Activated T-helper 9 cell treated with anti-CD3 and anti-CD28 coated beads, Interleukin-2, amount 50 U/mL, for 16 hours (primary cell): ENCODE data around the gene DEF6.
"Not testable (repeated sequence)": the region's sequence is repeated elsewhere in the genome, so short reads cannot be mapped to it uniquely, and the experiment has no call there.

Experiments
- DNase-seq: peaks from one replicate; pipeline ENCODE4 v3.0.0-alpha.2; 2020; ENCODE audit warnings: low read depth

Gene DEF6

GRCh38 chr6:35311390-35312075 lies 13.9 kb downstream of the DEF6 start:
- DNase-seq, result no peak

- no peak for DNase-seq
Measured at GRCh38 chr6:35312076-35312800, 14.6 kb downstream of the DEF6 start.

DNA sequence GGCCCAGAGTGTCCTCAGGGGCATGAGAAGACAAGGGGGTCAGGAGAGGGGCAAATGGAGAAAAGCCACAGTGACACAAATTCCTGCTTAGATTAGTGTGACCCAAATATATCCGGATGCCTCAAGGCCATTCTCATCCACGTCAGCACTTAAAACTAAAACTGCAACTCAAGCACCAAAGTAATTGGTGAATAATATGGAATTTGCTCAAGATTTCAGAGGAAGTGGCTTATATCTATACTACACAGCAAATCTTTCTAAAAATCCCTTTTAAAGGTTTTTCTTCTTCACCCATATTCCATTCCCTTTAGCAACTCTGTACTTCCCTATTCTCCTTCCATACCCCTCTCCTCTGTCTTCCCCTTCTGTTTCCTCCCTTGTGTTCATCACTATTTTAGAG lies 15.2 kb downstream of the DEF6 start:
- DNase-seq, result no peak

DNA sequence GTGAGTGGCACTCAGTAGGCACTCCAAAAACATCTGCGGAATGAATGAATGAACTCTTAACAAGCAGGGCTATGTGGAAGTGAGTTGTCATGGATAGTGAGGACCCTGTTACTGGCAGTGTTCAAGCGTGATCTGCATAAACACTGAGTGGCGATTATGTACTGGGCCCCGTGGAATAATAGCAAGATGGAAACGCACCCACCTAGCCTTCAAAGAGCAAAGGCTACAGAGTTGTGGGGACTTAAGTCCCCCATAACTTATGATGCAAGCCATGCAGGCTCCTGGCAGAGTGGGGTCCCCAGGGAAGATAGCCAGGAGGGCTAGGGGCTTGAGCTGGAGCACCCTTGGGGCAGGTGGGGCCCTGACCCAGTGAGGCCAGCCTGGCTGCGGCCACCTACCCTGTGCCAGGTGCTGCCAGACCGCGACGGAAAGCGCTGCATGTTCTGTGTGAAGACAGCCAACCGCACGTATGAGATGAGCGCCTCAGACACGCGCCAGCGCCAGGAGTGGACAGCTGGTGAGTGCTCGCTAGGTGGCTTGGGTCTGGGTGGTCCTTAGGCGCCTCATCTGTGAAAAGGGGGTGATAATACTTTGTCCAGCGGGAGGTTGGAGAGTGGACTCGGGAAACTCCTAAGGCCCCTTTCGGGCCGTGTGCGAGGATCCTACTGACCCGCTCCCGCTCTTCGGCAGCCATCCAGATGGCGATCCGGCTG lies 20.0 kb downstream of the DEF6 start:
- no peak for DNase-seq

GRCh38 chr6:35318196-35319171 lies 20.9 kb downstream of the DEF6 start:
- no peak for DNase-seq

- DNase-seq, result no peak
Measured at GRCh38 chr6:35319346-35320030, 21.9 kb downstream of the DEF6 start.

DNA sequence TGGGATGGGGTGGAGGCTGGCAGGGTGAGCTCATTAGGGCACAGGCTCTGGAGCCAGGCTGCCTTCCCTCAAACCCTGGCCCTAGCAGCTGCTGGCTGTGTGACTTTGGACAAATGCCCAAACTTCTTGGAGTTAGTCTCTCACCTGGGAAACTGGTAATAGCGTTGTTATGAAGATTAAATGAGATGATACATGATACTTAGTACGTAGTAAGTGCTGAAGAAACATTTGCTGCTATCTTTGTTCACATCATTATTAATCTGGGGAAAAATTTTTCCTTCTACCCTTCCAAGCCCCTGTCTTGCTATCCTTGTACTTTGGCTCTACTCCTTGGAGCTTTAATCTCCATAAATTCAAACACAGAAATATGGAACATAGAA lies 22.4 kb downstream of the DEF6 start:
- DNase-seq, result no peak

DNA sequence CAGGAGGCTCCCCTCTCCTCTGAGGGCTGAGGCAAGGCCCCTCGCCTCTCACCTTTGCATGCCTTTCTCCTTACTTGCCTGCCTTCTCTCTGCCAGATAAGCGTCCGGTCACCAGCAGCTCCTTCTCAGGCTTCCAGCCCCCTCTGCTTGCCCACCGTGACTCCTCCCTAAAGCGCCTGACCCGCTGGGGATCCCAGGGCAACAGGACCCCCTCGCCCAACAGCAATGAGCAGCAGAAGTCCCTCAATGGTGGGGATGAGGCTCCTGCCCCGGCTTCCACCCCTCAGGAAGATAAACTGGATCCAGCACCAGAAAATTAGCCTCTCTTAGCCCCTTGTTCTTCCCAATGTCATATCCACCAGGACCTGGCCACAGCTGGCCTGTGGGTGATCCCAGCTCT lies 23.5 kb downstream of the DEF6 start:
- no peak for DNase-seq

- DNase-seq, result peak; percentile 60
Measured at GRCh38 chr6:35327349-35328027, 29.9 kb downstream of the DEF6 start.

- DNase-seq, result no peak
Measured at GRCh38 chr6:35328108-35328723, 30.6 kb downstream of the DEF6 start.

GRCh38 chr6:35328965-35329364 lies 31.3 kb downstream of the DEF6 start:
- DNase-seq, result not testable (repeated sequence)

GRCh38 chr6:35330541-35331119 lies 33.0 kb downstream of the DEF6 start:
- DNase-seq, result no peak

GRCh38 chr6:35332074-35332887 lies 34.7 kb downstream of the DEF6 start:
- DNase-seq, result peak; percentile 55

GRCh38 chr6:35341557-35341956 lies 43.9 kb downstream of the DEF6 start:
- DNase-seq, result no peak

DNA sequence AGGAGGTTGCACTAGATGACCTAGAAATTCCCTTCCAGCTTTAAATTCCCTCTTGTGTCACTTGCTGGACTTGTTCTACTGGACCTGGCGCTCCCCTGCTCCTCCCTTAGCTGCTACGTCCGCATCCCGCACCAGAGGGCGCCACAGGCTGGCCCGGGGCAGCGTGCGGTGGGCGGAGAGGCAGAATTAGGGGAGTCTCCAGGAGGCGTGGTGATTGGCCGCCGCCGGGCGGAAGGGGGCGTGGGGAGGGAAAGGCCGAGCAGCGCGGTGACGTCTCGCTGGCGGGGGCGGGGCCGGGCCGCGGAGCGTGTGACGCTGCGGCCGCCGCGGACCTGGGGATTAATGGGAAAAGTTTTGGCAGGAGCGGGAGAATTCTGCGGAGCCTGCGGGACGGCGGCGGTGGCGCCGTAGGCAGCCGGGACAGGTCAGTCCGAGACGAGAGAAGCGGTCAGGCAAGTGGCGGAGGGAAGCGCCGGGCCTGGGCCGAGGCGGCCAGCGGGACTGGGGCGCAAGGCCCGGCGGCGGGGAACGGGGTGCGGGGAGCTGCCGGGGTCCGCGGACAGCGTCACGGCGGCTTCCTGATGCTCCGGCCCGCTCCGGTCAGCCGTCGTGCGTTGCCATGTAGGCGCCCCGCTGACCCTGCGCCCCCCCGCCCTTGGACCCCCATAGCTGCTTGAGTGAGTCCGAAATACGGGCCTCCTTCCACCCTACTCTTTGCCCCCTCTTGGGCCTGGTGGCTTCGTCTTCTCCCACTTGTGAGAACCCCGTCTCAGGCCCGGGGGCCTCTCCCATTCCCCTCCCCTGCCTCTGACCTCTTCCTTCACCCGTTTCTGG lies 44.9 kb downstream of the DEF6 start, which contains the start of gene PPARD:
TSS of gene PPARD (plus strand) at position 301 of the 834 bp plus-strand sequence. CDS start 68,530 bp downstream, outside the sequence.
- peak; percentile 98 for DNase-seq

- no peak for DNase-seq
Measured at GRCh38 chr6:35343092-35343834, 45.6 kb downstream of the DEF6 start.
